Activated naive CD8-positive, alpha-beta T cell treated with anti-CD3 and anti-CD28 coated beads for 36 hours (primary cell): ENCODE measurements around the gene CENPV. TPM values are rescaled to one million over a fixed set of nuclear protein-coding genes. Genes with fewer than 3 reads are reported as not detected.
A peak's percentile ranks its signal among the peaks of the same experiment; 100 is the strongest.

Source experiments
- DNase-seq: peaks from one replicate; pipeline ENCODE4 v3.0.0; 2021
- H3K27ac Mint-ChIP-seq: one replicate; pipeline ENCODE4 v1.8.0; 2022; ENCODE audit warnings: mild to moderate bottlenecking, moderate library complexity, mixed read lengths
- H3K27me3 Mint-ChIP-seq: one replicate; pipeline ENCODE4 v1.8.0; 2022; ENCODE audit warnings: mild to moderate bottlenecking, mixed read lengths
- H3K36me3 Mint-ChIP-seq: one replicate; pipeline ENCODE4 v1.8.0; 2021; ENCODE audit warnings: mild to moderate bottlenecking, mixed read lengths
- H3K4me1 Mint-ChIP-seq: one replicate; pipeline ENCODE4 v1.8.0; 2021; ENCODE audit warnings: mixed read lengths
- H3K4me3 Mint-ChIP-seq: one replicate; pipeline ENCODE4 v1.8.0; 2022; ENCODE audit warnings: mild to moderate bottlenecking, moderate library complexity, mixed read lengths
- H3K9me3 Mint-ChIP-seq: one replicate; pipeline ENCODE4 v1.8.0; 2022; ENCODE audit warnings: mixed read lengths
- total RNA-seq, 2 experiments: library from RNA; stranded (reverse); gene quantifications; one replicate each; pipeline ENCODE4 v1.2.3, GENCODE V29; 2021

Gene CENPV
- total RNA-seq, 2 experiments from 2014 or later = 145 to 154 TPM

DNA sequence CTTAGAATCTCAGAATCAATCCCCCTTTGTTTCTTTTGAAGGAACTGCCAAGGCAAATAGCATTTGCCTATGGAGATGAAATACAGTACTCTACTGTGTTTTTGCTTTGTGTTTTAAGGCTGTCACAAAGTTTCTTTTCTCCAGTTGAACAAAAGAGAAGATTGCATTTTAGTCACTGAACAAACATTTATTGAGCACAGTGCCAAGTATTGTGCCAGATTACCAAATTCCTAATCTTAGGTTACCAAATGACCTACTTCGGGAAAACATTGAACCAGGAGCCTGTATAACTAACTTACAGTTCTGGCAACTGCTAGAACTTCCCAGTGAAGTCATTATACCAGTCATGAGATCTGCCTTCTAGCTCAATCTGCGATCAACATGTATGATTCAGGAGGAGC, 24.7 kb upstream of the CENPV start:
- H3K4me1 Mint-ChIP-seq = peaks cover 16% of the 10 kb centered on the region
- H3K4me3 Mint-ChIP-seq = no peak overlapping the region
- no peak for DNase-seq
- H3K9me3 Mint-ChIP-seq = no peaks in the 10 kb centered on the region
- no peak overlapping the region for H3K27ac Mint-ChIP-seq
- H3K36me3 Mint-ChIP-seq = peaks cover 20% of the 10 kb centered on the region
- no peaks in the 10 kb centered on the region for H3K27me3 Mint-ChIP-seq

DNA sequence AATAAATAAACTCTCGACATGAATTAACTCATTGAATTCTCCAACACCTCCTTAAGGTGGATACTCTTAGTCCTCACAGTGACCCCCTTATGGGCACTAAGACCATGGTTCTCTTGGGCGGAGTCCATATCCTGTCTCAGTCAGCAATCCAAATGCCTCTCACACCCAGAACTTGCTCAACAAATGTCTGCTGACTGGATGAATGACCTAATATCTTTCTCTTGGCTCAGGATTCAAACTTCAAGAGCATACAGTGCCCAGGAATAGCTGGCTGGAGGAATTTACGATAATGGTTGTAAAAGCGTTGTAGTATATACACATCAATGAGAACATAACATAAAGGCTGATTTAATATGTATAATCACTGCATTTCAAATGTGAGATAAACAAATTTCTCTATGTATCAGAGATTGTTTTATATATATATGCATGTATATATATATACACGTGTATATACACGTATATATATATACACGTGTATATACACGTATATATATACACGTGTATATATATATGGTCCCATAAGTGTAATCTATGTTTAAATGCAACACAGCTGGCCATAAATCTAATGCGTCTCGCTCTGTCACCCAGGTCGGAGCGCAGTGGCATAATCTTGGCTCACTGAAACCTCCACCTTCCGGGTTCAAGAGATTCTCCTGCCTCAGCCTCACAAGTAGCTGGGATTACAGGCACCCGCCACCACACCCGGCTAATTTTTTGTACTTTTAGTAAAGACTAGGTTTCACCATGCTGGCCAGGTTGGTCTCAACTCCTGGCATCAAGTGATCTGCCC, 21.1 kb upstream of the CENPV start:
- H3K36me3 Mint-ChIP-seq = no peaks in the 10 kb centered on the region

DNA sequence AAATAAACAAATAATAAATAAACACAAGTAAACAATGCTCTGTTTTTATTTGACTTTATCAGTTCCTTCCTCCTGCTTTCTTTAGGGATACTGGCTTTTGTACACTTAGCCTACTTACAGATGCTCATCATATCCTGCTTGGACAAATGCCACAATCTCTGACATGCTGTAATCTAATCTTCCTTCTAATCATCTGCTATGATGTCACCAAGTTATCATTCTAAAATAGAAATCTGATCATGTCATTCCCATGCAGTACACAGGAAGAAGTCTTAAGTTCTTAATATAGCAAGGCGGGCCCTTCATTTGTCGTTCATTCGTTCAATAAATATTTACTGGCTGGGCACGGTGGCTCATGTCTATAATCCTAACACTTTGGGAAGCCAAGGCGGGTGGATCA, 18.5 kb upstream of the CENPV start:
- Mint-ChIP-seq H3K27me3 (no peaks in the 10 kb centered on the region), H3K36me3 (no peaks in the 10 kb centered on the region), H3K4me1 (no peaks in the 10 kb centered on the region), H3K4me3 (no peak overlapping the region), H3K9me3 (no peaks in the 10 kb centered on the region), H3K27ac (no peak overlapping the region)
- no peak for DNase-seq

More for the DNA sequence above, 21.1 kb upstream of the CENPV start:
- Mint-ChIP-seq H3K9me3 (no peaks in the 10 kb centered on the region), H3K4me1 (no peaks in the 10 kb centered on the region), H3K27me3 (no peaks in the 10 kb centered on the region), H3K4me3 (no peak overlapping the region), H3K27ac (no peak overlapping the region)
- DNase-seq = no peak

DNA sequence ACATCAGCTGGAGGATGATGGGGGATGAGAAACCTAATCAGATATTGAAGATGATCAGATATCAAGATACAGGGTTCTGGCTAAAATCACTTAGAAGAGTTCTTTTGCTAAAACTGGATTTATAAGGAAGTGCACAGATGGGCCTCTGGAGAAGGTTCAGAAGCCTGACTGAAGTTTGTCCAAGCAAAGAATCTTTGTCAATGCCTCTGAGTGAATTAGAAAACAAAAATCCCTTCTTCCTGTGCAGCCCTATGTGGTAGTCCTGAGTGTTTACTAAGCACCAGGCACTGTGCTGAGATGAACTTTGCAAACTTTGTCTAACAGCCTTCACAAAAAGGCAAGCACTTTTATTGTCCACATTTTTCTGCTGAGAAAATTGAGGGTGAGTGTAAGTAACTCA, 11.4 kb upstream of the CENPV start:
- no peaks in the 10 kb centered on the region for H3K36me3 Mint-ChIP-seq
- H3K9me3 Mint-ChIP-seq = no peaks in the 10 kb centered on the region
- H3K27ac Mint-ChIP-seq = no peak overlapping the region
- peaks cover 5% of the 10 kb centered on the region for H3K4me1 Mint-ChIP-seq
- DNase-seq = no peak
- no peaks in the 10 kb centered on the region for H3K27me3 Mint-ChIP-seq
- H3K4me3 Mint-ChIP-seq = no peak overlapping the region

GRCh38 chr17:16363749-16364536, 10.7 kb upstream of the CENPV start:
- Mint-ChIP-seq H3K27me3 (no peaks in the 10 kb centered on the region), H3K9me3 (no peaks in the 10 kb centered on the region), H3K4me3 (no peak overlapping the region), H3K27ac (no peak overlapping the region), H3K36me3 (no peaks in the 10 kb centered on the region), H3K4me1 (peaks cover 5% of the 10 kb centered on the region)
- peak; percentile 71 for DNase-seq

- DNase-seq = no peak
Measured at GRCh38 chr17:16361874-16362273, 8.6 kb upstream of the CENPV start.

GRCh38 chr17:16358394-16358793, 5.1 kb upstream of the CENPV start:
- Mint-ChIP-seq H3K9me3 (no peaks in the 10 kb centered on the region), H3K4me3 (no peak overlapping the region)

More at GRCh38 chr17:16361874-16362273, 8.6 kb upstream of the CENPV start:
- Mint-ChIP-seq H3K36me3 (no peaks in the 10 kb centered on the region), H3K4me1 (peaks cover 5% of the 10 kb centered on the region), H3K4me3 (no peak overlapping the region), H3K9me3 (no peaks in the 10 kb centered on the region), H3K27ac (no peak overlapping the region), H3K27me3 (no peaks in the 10 kb centered on the region)

GRCh38 chr17:16354585-16354984, 1.3 kb upstream of the CENPV start:
- no peaks in the 10 kb centered on the region for H3K9me3 Mint-ChIP-seq
- peaks cover 10% of the 10 kb centered on the region for H3K36me3 Mint-ChIP-seq
- H3K4me1 Mint-ChIP-seq = peaks cover 19% of the 10 kb centered on the region
- H3K4me3 Mint-ChIP-seq = peak overlapping the region; percentile 40
- H3K27me3 Mint-ChIP-seq = no peaks in the 10 kb centered on the region
- no peak for DNase-seq
- no peak overlapping the region for H3K27ac Mint-ChIP-seq

More at GRCh38 chr17:16358394-16358793, 5.1 kb upstream of the CENPV start:
- Mint-ChIP-seq H3K36me3 (no peaks in the 10 kb centered on the region), H3K27me3 (no peaks in the 10 kb centered on the region), H3K4me1 (peaks cover 4% of the 10 kb centered on the region), H3K27ac (no peak overlapping the region)
- DNase-seq = no peak

- H3K4me3 Mint-ChIP-seq = peak overlapping the region; percentile 96
- H3K27ac Mint-ChIP-seq = peak overlapping the region; percentile 93
- H3K36me3 Mint-ChIP-seq = peaks cover 12% of the 10 kb centered on the region
- DNase-seq = no peak
- peaks cover 21% of the 10 kb centered on the region for H3K4me1 Mint-ChIP-seq
- H3K27me3 Mint-ChIP-seq = no peaks in the 10 kb centered on the region
- no peaks in the 10 kb centered on the region for H3K9me3 Mint-ChIP-seq
Measured at GRCh38 chr17:16352667-16353316, 477 bp downstream of the CENPV start.

DNA sequence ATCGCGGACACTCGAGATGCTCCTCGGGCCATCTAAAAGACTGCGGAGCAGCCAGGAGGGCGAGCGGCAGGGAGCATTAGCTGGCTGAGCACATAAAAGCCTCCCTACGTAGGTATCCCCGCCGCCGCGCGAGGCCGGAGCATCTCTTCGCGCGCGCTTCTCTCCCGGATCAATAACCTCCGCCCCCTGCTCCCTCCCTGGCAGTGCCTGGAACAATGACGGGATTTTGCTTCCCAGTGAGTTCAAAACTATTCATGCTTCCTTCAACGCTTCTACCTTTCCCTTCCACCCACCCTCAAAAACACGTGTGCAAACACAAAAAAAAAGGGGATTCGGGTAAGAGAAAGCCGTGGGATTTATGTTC, 984 bp downstream of the CENPV start:
- H3K27me3 Mint-ChIP-seq = no peaks in the 10 kb centered on the region
- peak overlapping the region; percentile 93 for H3K27ac Mint-ChIP-seq
- no peaks in the 10 kb centered on the region for H3K9me3 Mint-ChIP-seq
- peaks cover 21% of the 10 kb centered on the region for H3K4me1 Mint-ChIP-seq
- H3K4me3 Mint-ChIP-seq = peak overlapping the region; percentile 96
- peak; percentile 58 for DNase-seq
- H3K36me3 Mint-ChIP-seq = peaks cover 15% of the 10 kb centered on the region

- H3K9me3 Mint-ChIP-seq = no peaks in the 10 kb centered on the region
- DNase-seq = no peak
Measured at GRCh38 chr17:16351831-16352230, 1.4 kb downstream of the CENPV start.

DNA sequence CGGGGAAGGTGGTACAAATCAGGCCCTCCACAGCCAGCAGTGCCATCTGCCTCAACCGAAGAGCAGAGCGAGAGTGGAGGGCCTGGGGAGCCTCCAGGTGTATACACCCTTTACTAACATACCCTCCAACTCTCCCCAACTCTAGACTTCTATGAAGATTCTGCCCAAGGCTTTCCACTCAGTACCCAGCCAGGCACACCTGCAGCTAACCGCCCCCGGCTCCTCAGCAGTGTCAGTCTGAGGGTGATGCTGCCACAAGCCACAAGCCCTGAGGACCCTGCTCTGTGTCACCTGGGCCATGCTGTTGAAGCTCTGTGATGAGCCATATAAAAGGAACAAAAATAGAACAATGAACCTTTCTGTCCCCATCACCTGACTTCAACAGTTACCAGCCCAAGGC, 3.8 kb downstream of the CENPV start:
- no peaks in the 10 kb centered on the region for H3K27me3 Mint-ChIP-seq
- peaks cover 21% of the 10 kb centered on the region for H3K4me1 Mint-ChIP-seq
- DNase-seq = peak; percentile 14
- no peak overlapping the region for H3K4me3 Mint-ChIP-seq
- H3K27ac Mint-ChIP-seq = peak overlapping the region; percentile 73
- no peaks in the 10 kb centered on the region for H3K9me3 Mint-ChIP-seq
- H3K36me3 Mint-ChIP-seq = peaks cover 19% of the 10 kb centered on the region

More at GRCh38 chr17:16351831-16352230, 1.4 kb downstream of the CENPV start:
- Mint-ChIP-seq H3K27ac (peak overlapping the region; percentile 93), H3K4me1 (peaks cover 21% of the 10 kb centered on the region), H3K27me3 (no peaks in the 10 kb centered on the region), H3K4me3 (peak overlapping the region; percentile 96), H3K36me3 (peaks cover 19% of the 10 kb centered on the region)

- Mint-ChIP-seq H3K27ac (no peak overlapping the region), H3K4me3 (no peak overlapping the region), H3K9me3 (no peaks in the 10 kb centered on the region), H3K36me3 (peaks cover 26% of the 10 kb centered on the region), H3K4me1 (peaks cover 17% of the 10 kb centered on the region), H3K27me3 (no peaks in the 10 kb centered on the region)
- DNase-seq = no peak
Measured at GRCh38 chr17:16348586-16348985, 4.7 kb downstream of the CENPV start.

DNA sequence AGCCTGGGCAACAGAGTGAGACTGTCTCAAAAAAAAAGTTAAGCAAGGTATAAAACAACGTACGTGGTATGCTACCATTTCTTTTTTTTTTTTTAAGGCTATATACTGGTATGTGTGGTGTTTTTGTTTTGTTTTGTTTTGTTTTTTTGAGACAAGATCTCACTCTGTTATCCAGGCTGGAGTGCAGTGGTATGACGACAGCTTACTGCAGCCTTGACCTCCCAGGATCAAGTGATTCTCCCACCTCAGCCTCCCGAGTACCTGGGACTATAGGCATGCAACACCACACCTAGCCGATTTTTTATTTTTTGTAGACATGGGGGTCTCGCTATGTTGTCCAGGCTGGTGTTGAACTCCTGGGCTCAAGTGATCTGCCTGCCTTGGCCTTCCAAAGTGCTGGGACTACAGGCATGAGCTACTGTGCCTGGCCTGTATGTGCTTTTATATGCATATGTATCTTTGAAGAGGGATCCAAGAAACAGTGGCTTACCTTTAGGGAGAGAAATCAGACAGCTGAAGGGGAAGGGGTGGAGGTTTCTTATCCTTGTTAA, 6.5 kb downstream of the CENPV start:
- Mint-ChIP-seq H3K27me3 (no peaks in the 10 kb centered on the region), H3K9me3 (no peaks in the 10 kb centered on the region), H3K36me3 (peaks cover 28% of the 10 kb centered on the region)

DNA sequence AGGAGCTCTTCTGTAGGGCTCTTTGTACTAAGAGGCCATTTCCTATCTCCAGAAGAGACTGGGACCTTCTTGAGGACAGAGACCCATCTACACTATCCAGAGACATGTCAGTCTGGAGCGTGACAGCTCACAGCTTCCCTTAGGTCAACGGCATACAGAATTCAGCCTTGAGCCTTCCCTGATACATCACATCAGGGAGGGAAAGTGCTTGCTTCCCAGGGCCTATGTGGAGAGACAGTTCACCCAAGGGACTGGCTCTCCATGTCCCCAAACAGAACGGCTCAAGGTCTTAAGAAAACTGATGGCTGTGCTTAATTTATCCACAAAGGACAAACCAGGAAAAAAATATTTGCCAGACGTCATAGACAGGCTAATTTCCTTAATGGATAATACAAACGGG, 7.7 kb downstream of the CENPV start:
- no peak overlapping the region for H3K27ac Mint-ChIP-seq
- no peak for DNase-seq
- peaks cover 8% of the 10 kb centered on the region for H3K4me1 Mint-ChIP-seq
- no peak overlapping the region for H3K4me3 Mint-ChIP-seq
- H3K9me3 Mint-ChIP-seq = no peaks in the 10 kb centered on the region
- no peaks in the 10 kb centered on the region for H3K27me3 Mint-ChIP-seq
- H3K36me3 Mint-ChIP-seq = peaks cover 26% of the 10 kb centered on the region

More for the DNA sequence above, 6.5 kb downstream of the CENPV start:
- H3K4me1 Mint-ChIP-seq = peaks cover 17% of the 10 kb centered on the region
- H3K27ac Mint-ChIP-seq = no peak overlapping the region
- DNase-seq = no peak
- H3K4me3 Mint-ChIP-seq = no peak overlapping the region
